ENCODE measurements around the gene TMEM135.

DNA sequence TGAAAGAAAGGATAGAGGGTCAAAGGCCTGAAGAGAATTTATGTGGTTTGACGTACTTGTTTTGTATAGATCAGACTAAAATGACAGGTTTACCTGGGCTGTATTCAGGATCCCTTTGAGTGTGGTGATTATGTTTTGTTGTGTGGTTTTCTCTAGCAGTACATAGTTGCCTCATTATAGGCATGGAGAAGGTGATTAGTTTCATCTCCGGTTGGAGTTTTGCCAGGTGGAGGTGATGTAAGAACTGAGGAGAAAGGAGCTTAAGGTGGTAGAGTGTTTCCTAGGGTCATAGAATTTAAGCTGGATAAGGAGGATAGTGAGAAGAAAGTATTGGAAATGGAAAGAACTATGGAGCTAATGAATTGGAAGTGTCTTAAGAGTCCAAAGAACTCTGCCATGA lies 229.0 kb downstream of the TMEM135 start:
- TF ChIP-seq TAF1 (IDR thresholded peaks at IDR 0.05; ENCODE audit: borderline replicate concordance, low read depth, low read length) (no peak), POLR2AphosphoS5 (IDR thresholded peaks at IDR 0.05; ENCODE audit: low read depth, low read length) (no peak), MXI1 (IDR thresholded peaks at IDR 0.05; ENCODE audit: low read depth, low read length) (no peak), PBX3 (IDR thresholded peaks at IDR 0.05) (no peak), RFX5 (IDR thresholded peaks at IDR 0.05; ENCODE audit: low read length) (no peak), SIN3A (IDR thresholded peaks at IDR 0.05; ENCODE audit: borderline replicate concordance, low read depth, low read length) (no peak), RAD21 (IDR thresholded peaks at IDR 0.05; ENCODE audit: low read length) (no peak)
- TF ChIP-seq, protein P1, sequence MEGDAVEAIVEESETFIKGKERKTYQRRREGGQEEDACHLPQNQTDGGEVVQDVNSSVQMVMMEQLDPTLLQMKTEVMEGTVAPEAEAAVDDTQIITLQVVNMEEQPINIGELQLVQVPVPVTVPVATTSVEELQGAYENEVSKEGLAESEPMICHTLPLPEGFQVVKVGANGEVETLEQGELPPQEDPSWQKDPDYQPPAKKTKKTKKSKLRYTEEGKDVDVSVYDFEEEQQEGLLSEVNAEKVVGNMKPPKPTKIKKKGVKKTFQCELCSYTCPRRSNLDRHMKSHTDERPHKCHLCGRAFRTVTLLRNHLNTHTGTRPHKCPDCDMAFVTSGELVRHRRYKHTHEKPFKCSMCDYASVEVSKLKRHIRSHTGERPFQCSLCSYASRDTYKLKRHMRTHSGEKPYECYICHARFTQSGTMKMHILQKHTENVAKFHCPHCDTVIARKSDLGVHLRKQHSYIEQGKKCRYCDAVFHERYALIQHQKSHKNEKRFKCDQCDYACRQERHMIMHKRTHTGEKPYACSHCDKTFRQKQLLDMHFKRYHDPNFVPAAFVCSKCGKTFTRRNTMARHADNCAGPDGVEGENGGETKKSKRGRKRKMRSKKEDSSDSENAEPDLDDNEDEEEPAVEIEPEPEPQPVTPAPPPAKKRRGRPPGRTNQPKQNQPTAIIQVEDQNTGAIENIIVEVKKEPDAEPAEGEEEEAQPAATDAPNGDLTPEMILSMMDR (IDR thresholded peaks at IDR 0.05), result no peak
- TF ChIP-seq, protein P2, sequence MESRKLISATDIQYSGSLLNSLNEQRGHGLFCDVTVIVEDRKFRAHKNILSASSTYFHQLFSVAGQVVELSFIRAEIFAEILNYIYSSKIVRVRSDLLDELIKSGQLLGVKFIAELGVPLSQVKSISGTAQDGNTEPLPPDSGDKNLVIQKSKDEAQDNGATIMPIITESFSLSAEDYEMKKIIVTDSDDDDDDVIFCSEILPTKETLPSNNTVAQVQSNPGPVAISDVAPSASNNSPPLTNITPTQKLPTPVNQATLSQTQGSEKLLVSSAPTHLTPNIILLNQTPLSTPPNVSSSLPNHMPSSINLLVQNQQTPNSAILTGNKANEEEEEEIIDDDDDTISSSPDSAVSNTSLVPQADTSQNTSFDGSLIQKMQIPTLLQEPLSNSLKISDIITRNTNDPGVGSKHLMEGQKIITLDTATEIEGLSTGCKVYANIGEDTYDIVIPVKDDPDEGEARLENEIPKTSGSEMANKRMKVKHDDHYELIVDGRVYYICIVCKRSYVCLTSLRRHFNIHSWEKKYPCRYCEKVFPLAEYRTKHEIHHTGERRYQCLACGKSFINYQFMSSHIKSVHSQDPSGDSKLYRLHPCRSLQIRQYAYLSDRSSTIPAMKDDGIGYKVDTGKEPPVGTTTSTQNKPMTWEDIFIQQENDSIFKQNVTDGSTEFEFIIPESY (IDR thresholded peaks at IDR 0.05; ENCODE audit: borderline replicate concordance, low read depth), result no peak

All from SK-N-SH (cell line).